ENCODE results near the gene GPS1. TPM values are rescaled to one million over a fixed set of nuclear protein-coding genes. Genes with fewer than 3 reads are reported as not detected.

Gene GPS1
- total RNA-seq, 2 experiments from 2014 or later, result 92.4 to 106 TPM

DNA sequence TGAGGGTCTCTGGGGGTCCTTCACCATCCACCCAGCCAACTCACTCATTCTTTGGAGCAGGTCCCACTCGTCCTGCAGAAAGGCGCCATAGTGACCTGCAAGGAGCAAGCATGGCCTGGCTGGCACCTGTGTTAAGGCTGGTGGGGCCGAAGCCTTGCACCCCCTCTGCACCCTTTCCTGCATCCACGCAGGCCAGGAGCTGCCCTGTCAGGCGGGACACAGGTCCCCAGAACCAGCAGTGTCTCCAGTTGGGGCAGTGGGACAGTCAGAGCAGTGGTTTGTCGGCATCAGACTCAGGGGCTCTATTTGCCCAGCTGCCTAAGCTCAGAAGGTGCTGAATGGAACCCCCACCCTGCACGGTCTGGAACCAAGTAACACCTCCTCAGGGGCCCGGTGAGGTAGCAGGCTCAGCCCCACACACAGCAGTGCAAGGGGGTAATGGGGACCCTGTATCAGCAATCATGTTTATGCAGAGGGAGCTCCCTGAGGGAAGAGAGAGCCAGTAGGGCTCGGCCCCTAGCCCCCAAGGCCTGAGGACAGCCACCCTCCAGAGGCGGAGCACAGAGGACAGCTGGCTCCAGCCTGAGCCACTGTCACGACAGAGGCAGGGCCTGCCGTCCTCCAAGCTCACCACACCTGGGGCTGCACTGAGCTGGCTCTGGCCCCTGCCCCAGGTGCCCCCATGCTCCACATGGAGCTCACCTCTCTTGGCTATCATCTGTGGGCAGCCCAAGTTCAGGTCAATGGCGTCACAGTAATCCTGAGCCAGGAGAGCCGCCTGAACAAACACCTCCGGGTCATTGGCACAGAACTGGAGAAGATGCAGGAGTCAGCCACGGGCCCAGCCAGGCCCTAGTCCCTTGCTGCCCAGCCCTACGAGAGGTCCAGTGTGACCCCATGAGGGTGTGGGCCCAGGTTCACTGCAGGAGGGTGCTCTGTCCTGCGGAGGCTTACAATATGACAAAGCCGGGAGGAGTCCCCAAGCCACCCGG, 12.0 kb downstream of the GPS1 start:
- H3K27me3 Mint-ChIP-seq, result no peaks in the 10 kb centered on the region
- ATAC-seq, result no peak
- H3K4me3 Mint-ChIP-seq, result peak overlapping the region; percentile 67
- CTCF ChIA-PET, result interaction anchor here (1.6 kb wide), 1 partner anchor 49 kb away, joined by 4 read pairs; no protein-coding TSS in a partner anchor
- H3K9me3 Mint-ChIP-seq (ENCODE audit: low read depth), result no peaks in the 10 kb centered on the region
- H3K4me1 Mint-ChIP-seq, result peaks cover 13% of the 10 kb centered on the region
- DNase-seq, result no peak
- peak overlapping the region; percentile 64 for H3K27ac Mint-ChIP-seq
- H3K36me3 Mint-ChIP-seq, result no peaks in the 10 kb centered on the region

GRCh38 chr17:82064433-82065192, 12.9 kb downstream of the GPS1 start:
- Mint-ChIP-seq H3K36me3 (no peaks in the 10 kb centered on the region), H3K27ac (peak overlapping the region; percentile 64), H3K4me3 (peak overlapping the region; percentile 67), H3K27me3 (no peaks in the 10 kb centered on the region), H3K4me1 (peaks cover 13% of the 10 kb centered on the region), H3K9me3 (ENCODE audit: low read depth) (no peaks in the 10 kb centered on the region)
- ATAC-seq, result no peak
- CTCF ChIA-PET, result interaction anchor here (0.8 to 1.7 kb wide), 4 partner anchors 12 to 105 kb away, joined by 3 to 4 read pairs (median 4); no protein-coding TSS in a partner anchor
- DNase-seq, result no peak

GRCh38 chr17:82065193-82065637, 13.5 kb downstream of the GPS1 start:
- Mint-ChIP-seq H3K36me3 (no peaks in the 10 kb centered on the region), H3K4me1 (peaks cover 13% of the 10 kb centered on the region), H3K27me3 (no peaks in the 10 kb centered on the region), H3K27ac (peak overlapping the region; percentile 28), H3K4me3 (peak overlapping the region; percentile 67), H3K9me3 (ENCODE audit: low read depth) (no peaks in the 10 kb centered on the region)
- ATAC-seq (peak; percentile 54), DNase-seq (no peak)
- CTCF ChIA-PET, result interaction anchor here (0.8 to 2.0 kb wide), 5 partner anchors 12 to 106 kb away, joined by 3 to 7 read pairs (median 4); no protein-coding TSS in a partner anchor

- CTCF ChIA-PET, result interaction anchor here (0.8 to 2.0 kb wide), 8 partner anchors 15 to 106 kb away, joined by 3 to 7 read pairs (median 4); partner anchors contain the start of gene DCXR
- Mint-ChIP-seq H3K27ac (peak within 1 kb of the TSS; percentile 81), H3K4me3 (peak within 1 kb of the TSS; percentile 81), H3K4me1 (peaks cover 13% of the 10 kb centered on the region), H3K27me3 (no peaks in the 10 kb centered on the region), H3K9me3 (ENCODE audit: low read depth) (no peaks in the 10 kb centered on the region), H3K36me3 (no peaks in the 10 kb centered on the region)
- ATAC-seq (peak; percentile 89), DNase-seq (peak; percentile 74)
These were observed 14.1 kb downstream of the GPS1 start, which contains the start of gene DUS1L for GRCh38 chr17:82065638-82066303. Gene DUS1L, minus strand, starts transcription at chr17:82065804. Its CDS starts 745 bp downstream, at chr17:82065059.

- Mint-ChIP-seq H3K4me1 (peaks cover 5% of the 10 kb centered on the region), H3K27me3 (peaks cover 7% of the 10 kb centered on the region), H3K27ac (no peak overlapping the region), H3K36me3 (no peaks in the 10 kb centered on the region), H3K9me3 (ENCODE audit: low read depth) (no peaks in the 10 kb centered on the region), H3K4me3 (no peak overlapping the region)
- CTCF ChIA-PET, result interaction anchor here (0.7 to 1.3 kb wide), 4 partner anchors 40 to 519 kb away, joined by 3 to 4 read pairs (median 4); no protein-coding TSS in a partner anchor
- ATAC-seq (no peak), DNase-seq (no peak)
These were observed 18.9 kb downstream of the GPS1 start for GRCh38 chr17:82070611-82071010.

DNA sequence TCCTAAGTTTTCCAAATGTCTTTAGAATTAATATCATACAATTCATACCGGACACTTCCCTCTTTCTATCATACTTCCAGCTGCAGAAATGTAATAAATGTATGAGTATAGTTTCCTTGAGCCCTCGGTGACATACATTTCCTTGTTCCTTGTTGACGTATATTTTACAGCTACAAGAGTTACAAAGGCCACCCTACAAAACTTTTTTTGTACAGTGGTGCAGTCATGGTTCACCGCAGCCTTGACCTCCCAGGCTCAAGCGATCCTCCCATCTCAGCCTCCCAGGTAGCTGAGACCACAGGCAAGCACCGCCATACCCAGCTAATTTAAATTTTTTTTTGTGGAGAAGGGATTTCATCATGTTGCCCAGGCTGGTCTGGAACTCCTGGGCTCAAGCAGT, 21.1 kb downstream of the GPS1 start:
- H3K9me3 Mint-ChIP-seq (ENCODE audit: low read depth), result no peaks in the 10 kb centered on the region
- no peak overlapping the region for H3K27ac Mint-ChIP-seq
- CTCF ChIA-PET, result interaction anchor here (0.9 to 1.7 kb wide), 2 partner anchors 36 to 146 kb away, joined by 3 to 5 read pairs; partner anchors contain the start of gene DCXR
- no peak overlapping the region for H3K4me3 Mint-ChIP-seq
- no peaks in the 10 kb centered on the region for H3K4me1 Mint-ChIP-seq
- DNase-seq (no peak), ATAC-seq (no peak)
- peaks cover 7% of the 10 kb centered on the region for H3K27me3 Mint-ChIP-seq
- no peaks in the 10 kb centered on the region for H3K36me3 Mint-ChIP-seq

- Mint-ChIP-seq H3K27me3 (peaks cover 7% of the 10 kb centered on the region), H3K4me1 (no peaks in the 10 kb centered on the region), H3K27ac (no peak overlapping the region), H3K36me3 (peaks cover 3% of the 10 kb centered on the region), H3K4me3 (no peak overlapping the region), H3K9me3 (ENCODE audit: low read depth) (no peaks in the 10 kb centered on the region)
- ATAC-seq (no peak), DNase-seq (no peak)
- CTCF ChIA-PET, result interaction anchor here (0.9 to 1.7 kb wide), 2 partner anchors 36 to 147 kb away, joined by 3 to 5 read pairs; partner anchors contain the start of gene DCXR
These were observed 21.7 kb downstream of the GPS1 start for GRCh38 chr17:82073446-82073845.

DNA sequence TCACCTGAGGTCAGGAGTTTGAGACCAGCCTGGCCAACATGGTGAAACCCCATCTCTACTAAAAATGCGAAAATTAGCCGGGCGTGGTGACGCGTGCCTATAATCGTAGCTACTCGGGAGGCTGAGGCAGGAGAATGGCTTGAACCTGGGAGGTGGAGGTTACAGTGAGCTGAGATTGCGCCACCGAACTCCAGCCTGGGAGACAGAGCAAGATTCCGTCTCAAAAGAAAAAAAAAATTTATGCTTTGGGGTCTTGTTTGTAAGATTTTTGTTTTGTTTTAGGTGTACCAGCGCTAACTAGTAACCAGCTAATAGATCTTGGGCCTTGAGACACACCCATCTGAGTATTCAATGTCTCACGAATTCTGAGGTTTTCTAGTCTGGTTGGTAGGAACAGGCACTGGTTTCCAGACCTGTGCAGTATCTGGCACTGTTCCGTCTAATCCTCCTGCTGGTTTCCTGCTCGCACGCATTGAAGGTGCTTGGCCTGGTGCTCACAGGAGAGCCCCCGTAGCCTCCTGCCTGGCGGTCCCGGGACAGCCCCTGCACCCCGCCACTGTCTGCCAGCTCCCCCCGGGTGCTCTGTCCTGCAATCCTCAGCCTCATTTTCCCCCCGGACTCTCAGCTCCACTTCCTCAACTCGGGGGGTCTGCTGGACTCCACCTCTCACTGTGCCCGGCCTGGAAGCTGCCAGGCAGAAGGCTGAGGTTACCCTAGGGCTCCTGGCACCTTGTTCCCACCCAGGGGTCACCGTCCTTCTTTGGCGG, 24.5 kb downstream of the GPS1 start:
- Mint-ChIP-seq H3K27me3 (peaks cover 7% of the 10 kb centered on the region), H3K4me3 (no peak overlapping the region), H3K9me3 (ENCODE audit: low read depth) (no peaks in the 10 kb centered on the region), H3K27ac (no peak overlapping the region), H3K36me3 (peaks cover 14% of the 10 kb centered on the region), H3K4me1 (no peaks in the 10 kb centered on the region)
- CTCF ChIA-PET, result interaction anchor here (0.9 kb wide), 1 partner anchor 11 kb away, joined by 3 read pairs; no protein-coding TSS in a partner anchor
- ATAC-seq, result no peak
- no peak for DNase-seq

DNA sequence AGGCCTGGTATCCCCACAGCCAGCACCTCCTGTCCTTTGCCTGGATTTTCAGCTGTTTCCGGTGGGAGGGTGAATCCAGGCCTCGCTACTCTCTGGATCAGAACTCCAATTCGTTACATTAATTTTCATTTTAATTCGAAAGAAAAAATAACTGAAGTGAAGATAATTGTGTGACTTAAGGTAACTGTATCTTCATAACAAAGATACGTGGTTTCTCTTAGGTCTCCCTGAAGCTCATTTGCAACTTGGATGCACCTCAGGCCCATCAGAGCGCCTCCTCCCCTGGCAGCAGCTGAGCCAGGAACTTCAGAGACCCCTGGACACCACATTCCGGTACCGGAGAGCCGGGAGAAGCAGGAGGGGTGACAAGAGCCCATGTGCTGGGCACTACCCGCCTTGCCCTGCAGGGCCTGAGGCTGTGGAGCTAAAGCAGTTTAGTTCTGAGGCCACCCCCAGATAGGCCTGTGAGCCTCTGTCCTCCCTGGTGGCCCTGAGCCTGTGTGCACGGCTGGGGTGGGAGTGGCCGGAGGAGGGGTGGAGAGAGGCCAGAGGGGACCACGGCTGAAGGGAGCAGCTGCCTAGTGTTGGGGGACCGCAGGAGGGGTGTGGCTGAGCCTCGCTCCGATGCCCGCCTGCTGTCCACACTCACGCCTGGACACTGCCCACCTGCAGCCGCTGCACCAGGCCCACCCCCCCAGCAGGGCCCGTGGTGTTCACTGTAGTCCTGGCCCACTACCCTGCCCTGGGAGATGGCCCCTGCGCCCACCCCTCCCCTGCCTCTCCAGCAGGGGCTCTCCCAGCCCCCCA, 25.3 kb downstream of the GPS1 start:
- Mint-ChIP-seq H3K4me3 (no peak overlapping the region), H3K4me1 (no peaks in the 10 kb centered on the region), H3K27ac (no peak overlapping the region), H3K27me3 (peaks cover 7% of the 10 kb centered on the region), H3K36me3 (peaks cover 14% of the 10 kb centered on the region), H3K9me3 (ENCODE audit: low read depth) (no peaks in the 10 kb centered on the region)
- CTCF ChIA-PET, result interaction anchor here (0.9 kb wide), 1 partner anchor 12 kb away, joined by 3 read pairs; no protein-coding TSS in a partner anchor
- peak; percentile 17 for ATAC-seq
- DNase-seq, result no peak

DNA sequence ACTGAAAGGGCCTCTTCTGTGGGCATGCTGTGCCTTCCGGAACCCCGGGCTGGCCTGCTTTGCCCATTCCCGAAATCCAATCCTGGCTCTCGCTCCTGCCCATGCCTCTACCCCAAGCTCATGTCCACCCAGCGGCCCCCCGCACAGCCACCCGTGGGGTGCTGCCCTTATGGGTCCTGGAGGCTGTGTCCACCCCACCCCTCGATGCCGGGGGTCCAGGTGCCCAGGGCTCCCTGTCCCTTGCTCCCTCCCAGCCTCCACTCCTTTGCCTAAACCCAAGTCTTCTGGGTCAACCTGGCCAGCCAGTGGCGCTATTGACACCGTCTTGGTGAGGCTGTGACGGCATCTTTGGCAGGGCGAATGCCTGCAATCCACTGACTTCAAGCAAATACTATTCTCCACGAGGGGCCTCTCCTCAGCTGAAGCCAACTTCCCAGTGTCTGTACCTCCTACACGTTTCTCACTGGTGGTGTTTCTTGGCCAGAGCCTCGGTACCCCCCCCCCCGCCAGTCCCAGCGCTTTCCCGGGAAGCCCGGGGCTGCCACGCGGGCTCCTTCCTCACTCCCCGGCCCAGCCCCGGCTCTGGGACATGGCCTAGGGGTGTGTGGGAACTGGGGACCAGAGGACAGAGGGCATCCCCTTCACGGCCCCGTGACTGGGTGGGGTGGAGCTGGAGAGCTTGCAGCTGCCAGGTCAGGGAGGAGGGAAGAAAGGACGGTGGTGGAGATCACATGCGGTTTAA, 26.1 kb downstream of the GPS1 start:
- Mint-ChIP-seq H3K4me1 (no peaks in the 10 kb centered on the region), H3K36me3 (peaks cover 14% of the 10 kb centered on the region), H3K27ac (no peak overlapping the region), H3K27me3 (peaks cover 7% of the 10 kb centered on the region), H3K9me3 (ENCODE audit: low read depth) (no peaks in the 10 kb centered on the region), H3K4me3 (no peak overlapping the region)
- no peak for DNase-seq
- CTCF ChIA-PET, result interaction anchor here (0.9 kb wide), 1 partner anchor 13 kb away, joined by 3 read pairs; no protein-coding TSS in a partner anchor
- ATAC-seq, result no peak

DNA sequence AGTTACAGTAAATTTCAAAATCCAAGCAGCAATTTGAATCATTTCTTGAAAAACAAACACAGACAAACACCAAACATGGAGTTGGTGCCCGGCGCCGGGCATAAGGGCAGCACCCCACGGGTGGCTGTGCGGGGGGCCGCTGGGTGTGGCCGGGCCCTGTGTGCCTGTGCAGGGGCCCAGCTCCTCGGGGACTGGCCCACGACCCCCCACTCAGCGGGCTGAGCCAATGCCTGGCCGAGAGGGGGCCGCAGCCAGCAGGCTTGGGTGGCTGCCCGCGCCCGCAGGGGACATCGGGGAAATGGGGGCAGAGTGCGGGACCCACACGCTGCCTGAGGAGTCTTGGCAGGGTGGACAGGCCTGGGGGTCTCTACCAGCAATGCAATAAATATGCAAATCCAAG, 26.7 kb downstream of the GPS1 start:
- ATAC-seq (no peak), DNase-seq (no peak)
- Mint-ChIP-seq H3K4me3 (no peak overlapping the region), H3K36me3 (peaks cover 18% of the 10 kb centered on the region), H3K27me3 (peaks cover 6% of the 10 kb centered on the region), H3K4me1 (no peaks in the 10 kb centered on the region), H3K9me3 (ENCODE audit: low read depth) (no peaks in the 10 kb centered on the region), H3K27ac (no peak overlapping the region)
- CTCF ChIA-PET, result no interaction called here
